ENCODE results near the gene TRAPPC5. TPM values are rescaled to one million over a fixed set of nuclear protein-coding genes. Genes with fewer than 3 reads are reported as not detected.

TRAPPC5 gene
- total RNA-seq, 1 donor from 2014 or later: 82.5 TPM

DNA sequence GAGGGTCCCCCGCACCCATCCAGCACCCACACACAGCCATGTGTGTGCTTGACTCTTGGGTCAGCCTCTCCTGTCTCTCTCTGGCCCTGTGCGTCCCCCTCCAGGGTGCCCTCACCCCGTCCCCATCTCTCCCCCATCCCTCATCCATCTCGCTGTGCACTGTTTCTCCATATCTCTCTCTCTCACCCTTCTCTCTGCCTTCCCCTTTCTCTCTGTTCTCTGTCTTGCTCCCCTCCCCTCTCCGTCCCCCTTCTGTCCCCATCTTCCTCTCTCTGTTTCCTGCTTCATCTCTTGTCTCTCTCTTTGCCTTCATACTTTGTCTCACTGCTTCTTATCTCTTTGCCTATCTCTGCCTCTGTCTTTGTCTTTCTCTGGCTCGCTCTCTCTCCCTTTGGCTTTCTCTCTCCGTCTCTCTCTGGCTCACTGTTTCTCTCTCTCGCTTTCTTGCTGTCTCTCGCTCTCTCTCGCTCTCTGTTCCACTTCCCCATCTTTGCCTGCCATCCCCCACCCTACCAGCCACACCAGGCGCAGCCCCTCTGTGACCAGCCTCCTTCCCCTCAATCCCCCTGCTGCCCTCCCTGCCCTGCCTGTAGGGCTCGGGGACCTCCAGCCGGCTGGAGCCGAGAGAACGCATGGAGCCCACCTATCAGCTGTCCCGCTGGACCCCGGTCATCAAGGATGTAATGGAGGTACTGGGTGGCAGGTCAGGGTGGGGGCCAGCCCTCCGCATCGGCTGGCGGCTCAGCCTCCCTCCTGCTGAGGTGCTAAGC lies 34.8 kb upstream of the TRAPPC5 start:
- DNase-seq (ENCODE audit: low read depth in 2 of 2): no peak

DNA sequence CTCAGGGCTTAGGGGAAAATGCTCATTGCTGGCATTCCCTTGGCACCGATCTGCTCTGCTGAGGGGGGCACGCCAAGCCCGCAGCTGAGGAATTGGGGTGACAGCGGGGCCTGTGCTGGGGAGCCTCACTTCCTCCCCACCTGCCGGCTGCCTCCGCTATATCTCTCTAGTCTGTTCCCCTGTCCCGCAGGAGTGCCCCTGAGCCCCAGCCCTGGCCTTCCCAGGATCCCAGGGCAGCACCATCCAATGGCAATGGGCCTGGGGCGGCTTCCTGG lies 34.3 kb upstream of the TRAPPC5 start:
- DNase-seq (ENCODE audit: low read depth in 2 of 2): no peak

DNA sequence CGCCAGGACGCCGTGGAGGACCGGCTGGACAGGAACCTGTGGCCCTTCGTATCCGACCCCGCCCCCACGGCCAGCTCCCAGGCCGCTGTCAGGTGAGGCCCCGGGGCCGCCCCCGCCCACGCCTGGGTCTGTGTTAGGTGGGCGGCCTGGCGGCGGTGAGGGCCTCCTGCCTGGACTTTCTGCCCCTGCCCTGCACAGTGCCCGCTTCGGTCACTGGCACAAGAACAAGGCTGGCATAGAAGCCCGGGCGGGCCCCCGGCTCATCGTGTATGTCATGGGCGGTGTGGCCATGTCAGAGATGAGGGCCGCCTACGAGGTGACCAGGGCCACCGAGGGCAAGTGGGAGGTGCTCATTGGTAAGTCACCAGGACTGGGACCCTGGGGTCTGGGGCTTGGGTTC lies 33.5 kb upstream of the TRAPPC5 start:
- no peak for DNase-seq (ENCODE audit: low read depth in 2 of 2)

DNA sequence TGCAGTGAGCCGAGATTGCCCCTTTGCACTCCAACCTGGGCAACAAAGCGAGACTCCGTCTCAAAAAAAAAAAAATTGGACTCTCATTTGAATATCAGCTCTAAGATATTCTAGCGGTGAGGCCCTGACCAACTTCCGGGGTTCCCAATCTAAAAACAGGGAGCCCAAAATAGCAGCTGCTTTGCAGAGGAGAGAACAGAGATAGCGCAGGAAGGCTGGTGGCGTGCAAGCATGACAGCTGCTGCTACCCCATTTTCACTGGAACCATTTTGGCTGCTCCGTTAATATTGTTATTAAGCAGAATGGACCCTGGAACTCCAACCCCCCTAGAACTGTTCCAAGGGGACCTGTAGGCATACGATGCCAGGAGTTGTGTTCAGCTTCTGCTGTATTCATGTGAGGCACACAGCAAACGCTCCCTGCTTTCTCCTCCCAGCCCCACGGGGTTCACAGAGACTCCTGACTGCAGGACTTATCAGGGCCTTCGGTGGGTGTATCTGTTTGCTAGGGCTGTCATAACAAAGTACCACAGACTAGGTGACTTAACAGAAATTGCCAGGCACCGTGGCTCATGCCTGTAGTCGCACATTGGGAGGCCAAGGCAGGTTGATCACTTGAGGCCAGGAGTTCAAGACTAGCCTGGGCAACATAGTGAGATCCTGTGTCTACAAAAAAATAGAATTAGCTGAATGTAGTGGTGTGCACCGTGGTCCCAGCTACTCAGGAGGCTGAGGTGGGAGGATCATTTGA lies 32.2 kb upstream of the TRAPPC5 start:
- DNase-seq (ENCODE audit: low read depth in 2 of 2): no peak

DNA sequence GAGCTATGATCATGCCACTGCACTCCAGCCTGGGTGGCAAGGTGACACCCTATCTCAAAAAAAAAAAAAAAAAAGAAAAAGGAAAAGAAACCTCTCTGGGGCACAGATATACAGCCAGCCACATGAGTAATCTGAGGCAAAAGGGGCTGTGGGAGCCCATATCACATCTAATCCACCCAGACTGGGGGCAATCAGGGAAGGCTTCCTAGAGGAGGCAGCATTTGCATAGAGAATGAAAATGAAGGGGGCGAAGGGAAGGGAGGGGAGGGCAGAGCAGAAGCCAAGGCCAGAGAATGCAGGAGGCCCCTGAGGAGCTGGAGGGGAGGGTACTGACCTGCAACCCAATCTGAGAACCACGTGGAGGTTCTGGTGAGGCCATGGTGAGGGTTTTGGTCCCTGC lies 30.5 kb upstream of the TRAPPC5 start:
- no peak for DNase-seq (ENCODE audit: low read depth in 2 of 2)

DNA sequence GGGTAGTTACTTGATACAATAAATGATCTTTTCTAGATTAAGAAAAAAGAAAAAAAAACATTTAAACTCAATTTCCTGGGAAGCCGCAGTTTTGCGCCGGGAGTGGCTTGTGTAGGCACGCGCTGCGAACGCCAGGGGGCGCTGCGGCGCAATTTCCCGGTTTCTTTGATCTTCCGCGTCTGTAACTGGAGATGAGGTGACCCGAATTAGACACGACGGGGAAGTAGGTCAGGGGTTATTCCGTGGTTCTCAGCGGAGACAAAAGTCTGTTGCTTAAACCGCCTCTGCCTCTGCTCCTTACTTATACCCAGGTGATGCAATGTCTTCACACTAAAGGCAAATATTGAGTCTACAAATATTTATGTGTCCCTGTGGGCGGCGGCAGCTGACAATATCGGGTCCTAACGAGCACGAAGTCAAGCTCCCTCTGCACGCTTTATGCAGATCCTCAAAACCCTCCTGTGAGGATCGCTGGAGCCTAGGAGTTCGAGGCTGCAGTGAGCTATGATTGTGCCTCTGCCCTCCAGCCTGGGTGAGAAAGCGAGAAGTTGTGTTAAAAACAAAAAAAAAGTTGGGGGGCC lies 28.5 kb upstream of the TRAPPC5 start:
- DNase-seq (ENCODE audit: low read depth in 2 of 2): peak; percentile 59 to 71

DNA sequence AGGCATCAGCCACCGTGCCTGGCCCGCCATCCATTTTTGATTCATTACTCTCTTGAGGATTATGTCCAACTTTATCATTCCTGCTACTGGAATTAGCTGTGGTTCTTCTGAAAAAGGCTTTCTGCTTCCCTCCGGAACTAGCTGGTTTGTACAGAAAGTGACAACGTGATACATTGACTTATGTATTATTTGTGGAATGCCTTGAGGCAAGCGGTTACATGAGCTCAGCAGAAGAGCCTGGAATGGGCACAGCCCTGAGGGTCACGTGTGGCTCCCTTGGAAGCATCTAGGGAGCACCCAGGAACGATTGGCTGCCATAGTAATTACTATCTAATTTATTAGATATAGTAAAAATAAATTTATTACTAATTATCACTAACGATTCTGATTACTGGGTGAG lies 26.2 kb upstream of the TRAPPC5 start:
- no peak for DNase-seq (ENCODE audit: low read depth in 2 of 2)

DNA sequence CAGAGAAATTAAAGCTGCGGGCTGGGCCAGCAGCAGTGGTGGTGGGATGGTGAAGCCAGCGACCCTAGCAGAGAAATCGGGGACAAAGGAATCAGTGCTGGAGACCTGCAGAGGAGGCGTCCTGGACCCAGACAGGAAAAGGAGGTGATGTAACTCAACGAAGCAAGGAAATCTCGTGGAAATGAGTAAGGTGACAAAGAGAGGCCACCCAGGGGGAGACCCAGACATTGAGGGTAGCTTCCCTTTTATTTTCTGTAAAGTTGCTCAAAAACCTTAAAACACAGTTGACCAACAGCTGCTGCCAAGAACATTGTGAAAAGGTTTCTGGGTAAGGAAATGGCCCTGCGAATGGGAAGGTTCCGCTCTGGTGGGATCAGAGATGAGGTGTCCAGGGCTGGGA lies 25.1 kb upstream of the TRAPPC5 start:
- no peak for DNase-seq (ENCODE audit: low read depth in 2 of 2)

DNA sequence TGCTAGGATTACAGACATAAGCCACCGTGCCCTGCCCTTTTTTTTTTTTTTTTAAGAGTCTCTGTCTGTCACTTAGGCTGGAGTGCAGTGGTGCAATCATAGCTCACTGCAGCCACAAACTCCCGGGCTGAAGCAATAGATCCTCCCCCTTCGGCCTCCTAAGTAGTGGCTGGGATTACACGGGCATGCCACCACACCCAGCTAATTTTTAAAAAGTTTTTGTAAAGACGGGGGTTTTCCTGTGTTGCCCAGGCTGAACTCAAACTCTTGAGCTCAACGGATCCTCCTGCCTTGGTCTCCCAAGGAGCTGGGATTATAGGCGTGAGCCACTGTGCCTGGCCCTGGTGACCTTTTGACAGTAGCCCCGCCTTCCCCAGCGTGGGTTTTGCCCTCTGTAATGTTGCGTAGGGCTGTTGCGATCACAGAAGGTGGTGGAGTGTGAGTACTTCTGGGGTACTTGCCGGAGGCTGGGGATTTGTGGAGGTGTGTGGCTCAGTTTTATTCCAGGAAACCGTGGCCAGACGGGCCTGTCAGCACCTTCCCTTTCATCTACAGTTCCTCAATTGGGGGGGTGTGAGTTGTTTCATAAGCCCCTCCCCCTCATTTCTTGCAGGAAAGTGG lies 23.4 kb upstream of the TRAPPC5 start:
- no peak for DNase-seq (ENCODE audit: low read depth in 2 of 2)

DNA sequence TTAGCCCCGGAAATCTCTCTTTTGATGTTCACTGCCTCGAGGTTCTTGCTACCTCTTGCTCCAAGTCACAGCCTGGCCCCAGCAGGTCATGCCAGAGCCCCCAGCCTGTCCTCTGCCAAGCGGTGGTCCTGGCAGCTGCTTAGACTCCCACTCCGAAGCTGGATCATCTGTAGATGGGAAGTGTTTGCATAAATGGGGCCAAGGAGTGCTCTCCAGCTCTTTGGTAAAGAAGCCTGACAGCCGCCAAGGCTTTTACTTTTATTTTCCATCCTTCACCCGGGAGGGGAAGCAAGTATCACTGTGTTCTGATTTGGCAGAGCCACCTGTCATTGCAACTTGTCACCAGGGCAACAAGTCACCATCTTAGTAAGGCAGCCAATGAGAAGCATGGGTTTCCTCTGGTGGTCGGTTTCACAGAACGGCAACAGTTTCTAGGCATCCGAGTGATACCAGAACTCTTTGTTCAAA lies 22.4 kb upstream of the TRAPPC5 start:
- DNase-seq (ENCODE audit: low read depth in 2 of 2): no peak

DNA sequence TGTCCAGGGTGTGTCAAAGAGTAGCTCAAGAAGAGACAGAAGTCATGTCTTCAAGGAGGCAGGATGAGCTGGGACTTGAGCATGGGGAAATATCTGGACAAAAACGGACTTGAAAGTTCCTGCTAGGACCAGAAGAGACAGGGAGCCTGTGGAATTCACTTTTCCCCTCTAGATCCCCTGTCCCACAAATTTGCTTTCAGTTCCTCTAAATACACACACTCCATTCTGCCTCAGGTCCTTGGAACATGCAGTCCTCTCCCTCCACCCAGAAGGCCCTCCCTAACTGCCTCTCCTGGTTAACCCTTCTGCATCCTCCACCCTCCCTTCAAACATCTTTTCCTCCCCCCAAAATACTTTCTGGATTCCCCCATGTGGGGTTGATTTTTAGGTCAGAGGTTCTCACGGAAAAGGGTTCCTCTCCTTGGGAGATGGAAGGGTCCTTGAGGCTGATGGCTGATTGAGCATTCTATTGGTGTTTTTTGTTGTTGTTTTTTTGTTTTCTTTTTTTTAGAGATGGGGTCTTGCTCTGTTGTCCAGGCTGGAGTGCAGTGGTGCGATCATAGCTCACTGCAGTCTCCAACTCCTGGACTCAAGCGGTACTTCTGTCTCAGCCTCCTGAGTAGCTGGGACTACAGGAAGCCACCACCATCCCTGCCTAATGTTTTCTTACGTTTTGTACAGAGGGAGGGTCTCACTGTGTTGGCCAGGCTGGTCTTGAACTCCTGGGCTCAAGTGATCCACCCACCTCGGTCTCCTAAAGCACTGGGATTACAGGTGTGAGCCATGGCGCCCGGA lies 18.7 kb upstream of the TRAPPC5 start:
- DNase-seq (ENCODE audit: low read depth in 2 of 2): no peak

DNA sequence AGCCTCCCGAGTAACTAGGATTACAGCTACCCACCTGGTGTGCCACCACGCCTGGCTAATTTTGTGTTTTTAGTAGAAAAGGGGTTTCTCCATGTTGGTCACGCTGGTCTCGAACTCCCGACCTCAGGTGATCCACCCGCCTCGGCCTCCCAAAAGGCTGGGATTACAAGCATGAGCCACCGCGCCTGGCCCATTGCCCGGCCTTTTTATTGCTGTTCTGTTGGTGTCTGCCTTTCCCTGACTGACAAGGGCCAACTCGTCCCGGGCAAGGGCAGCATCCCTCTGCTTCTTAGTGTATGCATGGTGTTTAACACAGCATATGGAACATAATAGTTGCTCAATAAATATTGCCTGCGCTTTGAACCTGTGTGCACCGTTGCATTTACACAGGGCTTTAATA lies 18.0 kb upstream of the TRAPPC5 start:
- no peak for DNase-seq (ENCODE audit: low read depth in 2 of 2)

DNA sequence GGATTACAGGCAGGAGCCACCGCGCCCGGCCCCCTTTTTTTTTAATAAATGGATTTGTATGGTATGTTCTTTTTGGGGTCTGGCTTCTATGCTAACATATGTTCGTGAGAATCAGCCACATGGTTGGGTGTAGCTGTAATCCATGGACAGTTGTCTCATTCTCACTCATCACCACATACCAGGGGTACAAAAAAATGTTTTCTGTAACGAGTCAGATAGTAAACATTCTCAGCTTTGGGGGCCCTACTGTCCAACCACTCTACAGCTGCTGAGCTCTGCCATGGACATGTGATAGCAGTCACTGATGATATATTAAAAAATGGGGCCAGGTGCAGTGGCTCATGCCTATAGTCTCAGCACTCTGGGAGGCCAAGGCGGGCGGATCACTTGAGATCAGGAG lies 16.9 kb upstream of the TRAPPC5 start:
- no peak for DNase-seq (ENCODE audit: low read depth in 2 of 2)

DNA sequence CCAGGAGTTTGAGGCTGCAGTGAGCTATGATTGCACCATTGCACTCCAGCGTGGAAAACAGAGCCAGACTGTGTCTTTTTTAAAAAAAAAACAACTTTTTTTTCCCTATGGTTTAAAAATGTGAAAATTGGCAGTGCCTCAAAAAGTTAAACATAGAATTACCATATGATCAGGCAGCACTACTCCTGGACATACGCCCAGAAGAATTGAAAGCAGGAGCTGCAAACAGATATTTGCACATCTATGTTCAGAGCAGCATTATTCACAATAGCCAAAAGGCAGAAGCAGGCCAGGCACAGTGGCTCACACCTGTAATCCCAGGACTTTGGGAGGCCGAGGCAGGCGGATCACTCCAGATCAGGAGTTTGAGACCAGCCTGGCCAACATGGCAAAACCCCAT lies 15.6 kb upstream of the TRAPPC5 start:
- peak in 1 of 2 donors; percentile 38 for DNase-seq (ENCODE audit: low read depth in 2 of 2)

DNA sequence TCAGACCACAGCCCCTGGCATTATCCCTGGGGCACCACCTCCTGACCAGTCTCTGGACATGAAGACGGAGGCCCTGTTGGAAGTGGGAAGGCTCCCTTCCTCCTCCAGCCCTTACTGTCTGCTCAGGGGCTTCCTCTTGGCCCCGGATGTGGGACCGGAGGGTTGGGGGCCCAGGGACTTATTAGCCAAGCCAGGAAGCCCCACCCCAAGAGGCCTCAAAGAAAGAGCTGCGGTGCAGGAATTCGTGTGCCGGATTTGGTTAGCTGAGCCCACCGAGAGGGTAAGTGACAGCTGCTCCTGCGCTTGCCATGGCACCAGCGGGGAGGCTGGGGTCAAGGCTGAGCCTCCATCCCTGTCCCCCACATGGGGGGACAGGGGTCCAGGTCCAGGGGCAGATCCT lies 11.8 kb upstream of the TRAPPC5 start, which contains the start of gene RETN:
TSS of gene RETN (plus strand) at position 208 of the 400 bp plus-strand sequence. CDS start 278 bp downstream, outside the sequence.
- no peak for DNase-seq (ENCODE audit: low read depth in 2 of 2)

DNA sequence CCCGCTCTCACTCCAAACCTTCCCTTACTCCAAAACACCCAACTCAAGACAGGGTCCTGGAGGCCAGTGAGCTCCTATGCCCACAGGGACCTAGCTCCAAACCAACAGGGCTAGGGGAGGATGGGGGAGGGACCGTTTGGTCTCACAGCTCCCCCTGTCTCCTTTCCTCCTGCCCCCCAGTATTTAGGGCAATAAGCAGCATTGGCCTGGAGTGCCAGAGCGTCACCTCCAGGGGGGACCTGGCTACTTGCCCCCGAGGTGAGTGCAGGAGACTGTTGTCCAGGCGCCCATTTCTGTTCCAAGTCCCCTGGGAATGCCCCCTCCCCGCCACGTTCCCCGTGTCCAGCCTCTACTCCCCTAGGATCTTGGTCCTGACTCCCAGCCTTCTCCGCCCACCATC lies 11.0 kb upstream of the TRAPPC5 start:
- DNase-seq (ENCODE audit: low read depth in 2 of 2): no peak

DNA sequence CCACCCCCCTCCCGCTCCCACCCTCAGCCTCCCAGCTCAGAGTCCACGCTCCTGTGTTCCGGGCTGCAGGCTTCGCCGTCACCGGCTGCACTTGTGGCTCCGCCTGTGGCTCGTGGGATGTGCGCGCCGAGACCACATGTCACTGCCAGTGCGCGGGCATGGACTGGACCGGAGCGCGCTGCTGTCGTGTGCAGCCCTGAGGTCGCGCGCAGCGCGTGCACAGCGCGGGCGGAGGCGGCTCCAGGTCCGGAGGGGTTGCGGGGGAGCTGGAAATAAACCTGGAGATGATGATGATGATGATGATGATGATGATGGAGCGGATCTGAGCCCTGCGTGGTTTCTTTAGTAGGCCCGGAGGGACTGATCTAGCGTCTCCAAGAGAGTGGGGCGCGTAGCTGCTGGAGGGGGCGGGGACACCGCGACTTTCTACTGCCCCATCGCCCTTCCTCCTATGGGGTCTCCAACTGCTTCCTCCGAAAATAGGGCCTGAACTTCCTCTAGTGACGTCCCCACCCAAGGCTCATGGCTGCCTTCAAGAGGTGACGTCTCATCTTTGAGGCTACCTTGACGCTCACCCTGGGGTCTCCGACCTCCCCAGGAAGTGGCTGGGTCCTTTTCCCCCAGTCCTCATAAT lies 10.4 kb upstream of the TRAPPC5 start:
- DNase-seq (ENCODE audit: low read depth in 2 of 2): no peak

DNA sequence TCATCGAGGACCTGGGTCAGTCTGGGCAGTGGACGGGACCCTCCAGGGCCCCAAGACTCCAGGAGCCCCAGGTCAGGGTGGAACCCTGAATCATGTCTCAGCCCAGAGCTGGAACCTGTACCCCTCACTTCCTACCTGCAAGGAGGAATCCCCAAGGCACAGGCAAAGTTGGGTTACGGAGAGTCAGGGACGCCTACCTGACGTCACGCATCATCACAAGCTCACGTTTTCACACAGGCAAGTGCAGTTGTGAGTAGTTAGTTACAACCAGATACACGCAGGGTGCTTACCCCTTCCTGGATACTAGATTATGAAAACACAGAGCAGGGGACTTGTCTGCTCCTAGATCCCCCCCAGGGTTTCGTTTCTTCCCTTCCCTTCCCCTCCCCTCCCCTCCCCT lies 9.8 kb upstream of the TRAPPC5 start:
- no peak for DNase-seq (ENCODE audit: low read depth in 2 of 2)

DNA sequence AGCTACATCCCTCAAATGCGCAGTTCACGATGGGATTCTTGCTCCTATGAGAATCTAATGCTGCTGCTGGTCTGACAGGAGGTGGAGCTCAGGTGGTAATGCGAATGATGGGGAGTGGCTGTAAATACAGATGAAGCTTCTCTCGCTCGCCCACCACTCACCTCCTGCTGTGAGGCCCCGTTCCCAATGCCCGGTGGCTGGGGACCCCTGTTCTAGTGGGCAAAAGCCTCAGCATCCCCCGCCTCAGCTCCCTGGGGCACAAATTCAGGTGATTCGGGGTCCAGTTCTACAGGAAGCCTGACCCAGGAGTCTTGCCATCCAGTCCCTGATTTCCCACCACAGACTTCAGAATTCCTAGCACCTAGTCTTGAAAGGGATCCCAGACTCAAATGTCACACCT lies 8.1 kb upstream of the TRAPPC5 start:
- no peak for DNase-seq (ENCODE audit: low read depth in 2 of 2)

DNA sequence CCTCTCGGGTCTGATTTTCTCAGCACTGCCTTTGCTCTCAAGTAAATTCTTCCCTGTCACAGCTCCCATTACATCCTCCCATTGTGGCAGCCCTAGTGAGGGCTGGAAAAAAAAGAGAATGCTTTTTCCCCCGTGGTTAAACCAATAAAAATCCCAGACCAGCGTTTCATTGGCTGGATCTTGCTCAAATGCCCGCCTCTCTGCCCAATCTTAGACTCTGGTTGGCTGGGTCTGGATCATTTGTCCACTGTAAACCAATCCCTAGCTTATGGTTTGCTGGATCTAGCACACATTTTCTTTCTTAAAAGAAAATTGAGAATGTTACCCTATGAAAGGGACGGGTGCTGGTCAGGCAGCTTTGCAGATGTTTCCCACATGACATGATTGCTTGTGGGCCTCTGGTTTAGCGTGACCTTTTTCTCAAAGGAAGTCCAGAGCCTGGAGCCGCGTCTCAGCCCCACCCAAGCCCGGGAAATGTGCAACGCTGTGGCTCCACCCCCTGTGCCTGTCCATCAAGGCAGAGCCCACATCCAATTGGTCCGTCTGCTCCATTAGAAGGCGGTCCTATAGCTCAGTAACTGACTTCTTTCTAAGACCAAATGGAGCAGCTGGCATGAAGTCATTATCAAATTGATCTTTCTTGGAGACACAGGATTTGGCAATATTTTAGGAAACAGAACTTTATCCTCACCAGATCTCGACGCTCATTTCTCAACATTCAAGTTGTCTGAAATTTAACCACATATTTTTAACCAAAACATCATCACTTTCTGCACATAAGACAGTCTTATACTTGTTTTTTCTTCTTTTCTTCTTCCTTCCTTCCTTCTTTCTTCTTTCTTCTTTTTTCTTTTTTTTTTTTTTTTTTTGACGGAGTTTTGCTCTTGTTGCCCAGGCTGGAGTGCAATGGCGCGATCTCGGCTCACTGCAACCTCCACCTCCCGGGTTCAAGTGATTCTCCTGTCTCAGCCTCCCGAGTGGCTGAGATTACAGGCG lies 6.3 kb upstream of the TRAPPC5 start:
- peak; percentile 21 to 58 for DNase-seq (ENCODE audit: low read depth in 2 of 2)
